ENCODE results near the gene ANTXR1. TPM values are rescaled to one million over a fixed set of nuclear protein-coding genes. Genes with fewer than 3 reads are reported as not detected.

ANTXR1 gene
- total and polyA plus RNA-seq, 2 of the 8 experiments (the other 6 are each of a cell fraction or from before 2014, with no cell fraction given), result 15.8 to 44.3 TPM

GRCh38 chr2:69168950-69169654 is 156.1 kb downstream of the ANTXR1 start:
- Histone ChIP-seq H3K27ac (ENCODE audit: low read depth, low read length) (no peak overlapping the region), H4K91ac (replicated peaks; ENCODE audit: insufficient read length, low read length) (no peak overlapping the region), H3K36me3 (ENCODE audit: control insufficient read depth in 2 of 4, insufficient read depth in 4 of 4, low read length in 3 of 4) (no peaks in the 10 kb centered on the region), H3K4ac (replicated peaks; ENCODE audit: insufficient read length, low read depth, low read length) (no peak overlapping the region), H3K23ac (ENCODE audit: insufficient read length) (no peak overlapping the region), H2AFZ (ENCODE audit: low read length) (no peak overlapping the region), H3K9me3 (ENCODE audit: insufficient read depth in 2 of 2, low read depth in 1 of 2, low read length in 1 of 2) (no peaks in the 10 kb centered on the region), H3K23me2 (ENCODE audit: low read depth, low read length) (no peaks in the 10 kb centered on the region), H3K79me1 (ENCODE audit: low read depth, low read length) (no peaks in the 10 kb centered on the region), H2BK12ac (ENCODE audit: low read depth, low read length) (no peak overlapping the region), H2AK5ac (ENCODE audit: low read depth, low read length) (no peak overlapping the region), H3K79me2 (ENCODE audit: control insufficient read depth in 1 of 2, insufficient read depth in 2 of 2, low read length in 2 of 2) (no peaks in the 10 kb centered on the region), H3K56ac (replicated peaks; ENCODE audit: insufficient read length, low read depth, low read length) (no peak overlapping the region), H3K4me1 (replicated peaks in 1 of 4; ENCODE audit: control insufficient read depth in 3 of 4, insufficient read depth in 4 of 4, low read length in 3 of 4) (no peaks in the 10 kb centered on the region; a peak in 1 of 7 replicates), H3K9ac (replicated peaks in 1 of 4; ENCODE audit: extremely low read depth in 1 of 4, low read depth in 3 of 4, low read length in 3 of 4) (no peak overlapping the region), H2BK120ac (replicated peaks; ENCODE audit: low read depth, low read length) (no peak overlapping the region), H3K4me2 (ENCODE audit: insufficient read depth in 1 of 2, low read depth in 2 of 2, low read length in 2 of 2) (no peak overlapping the region), H3K18ac (ENCODE audit: extremely low read depth, low read length) (no peak overlapping the region), H3K4me3 (ENCODE audit: extremely low read depth in 1 of 4, insufficient read depth in 2 of 4, low read depth in 3 of 4, low read length in 4 of 4) (no peak overlapping the region), H4K20me1 (replicated peaks in 1 of 2; ENCODE audit: control insufficient read depth in 1 of 2, insufficient read depth in 2 of 2, low read length in 2 of 2) (no peaks in the 10 kb centered on the region), H3K27me3 (replicated peaks in 1 of 4; ENCODE audit: control insufficient read depth in 3 of 4, extremely low read depth in 1 of 4, insufficient read depth in 3 of 4, low read length in 3 of 4) (no peaks in the 10 kb centered on the region), H2BK5ac (ENCODE audit: low read depth, low read length) (no peak overlapping the region), H2BK15ac (ENCODE audit: low read length) (no peak overlapping the region), H3K14ac (ENCODE audit: insufficient read length) (no peak overlapping the region), H4K5ac (ENCODE audit: insufficient read length, low read depth, low read length) (no peak overlapping the region), H4K8ac (ENCODE audit: extremely low read depth, insufficient read depth, low read length) (no peak overlapping the region), H2BK20ac (ENCODE audit: low read length) (no peak overlapping the region)
- WGBS, 2 experiments (ENCODE audit: extremely low coverage in 1 of 2, insufficient coverage in 1 of 2, insufficient read length in 1 of 2, insufficient replicate concordance in 2 of 2, low coverage in 1 of 2, low lambda C conversion rate in 2 of 2, missing lambda C conversion rate in 1 of 2), result 94% methylated on average over 6 of the region's 6 CpGs; no CpG with 5 or more reads in 1 of the 2 experiments
- POLR2A ChIA-PET (ENCODE audit: partially characterized antibody), result no interaction called here
- no peak for FAIRE-seq
- CTCF ChIA-PET (ENCODE audit: partially characterized antibody), result interaction anchor here (0.8 kb wide), 1 partner anchor 139 kb away, joined by 3 read pairs; no protein-coding TSS in a partner anchor
- no peak for TF ChIP-seq FOSL1 (IDR thresholded peaks at IDR 0.05; ENCODE audit: insufficient read depth, low read depth, low read length)
- no peak for TF ChIP-seq CREB1 (IDR thresholded peaks at IDR 0.05)
- TF ChIP-seq RAD21 (IDR thresholded peaks at IDR 0.05 in 1 of 2, conservative IDR thresholded peaks at IDR 0.05 in 1 of 2; ENCODE audit: low read depth in 2 of 2, low read length in 2 of 2), result no peak
- no peak for TF ChIP-seq MAFK (IDR thresholded peaks at IDR 0.05; ENCODE audit: low read depth, low read length)
- TF ChIP-seq POLR2A (IDR thresholded peaks at IDR 0.05; ENCODE audit: control extremely low read depth in 1 of 2, low read depth in 2 of 2, low read length in 2 of 2), result no peak
- TF ChIP-seq BACH1 (IDR thresholded peaks at IDR 0.05; ENCODE audit: low read length), result no peak
- TF ChIP-seq PHF8 (conservative IDR thresholded peaks at IDR 0.05; ENCODE audit: low read depth, low read length), result no peak
- no peak for DNase-seq (ENCODE audit: low read depth in 1 of 2, low spot score in 2 of 2)

Measured in H1 (cell line).